Effector memory CD8-positive, alpha-beta T cell (primary cell): Measurements from ENCODE around the gene ZBTB42.

Experiments used
- ATAC-seq: fragments of 150-1000 bp; cut with Tn5 transposase; replicated peaks from 2 replicates; pipeline ENCODE4 v1.10.0; 2021; ENCODE audit warnings: mild to moderate bottlenecking, moderate library complexity
- DNase-seq, 3 experiments: peaks; one replicate each; pipeline ENCODE4 v3.0.0; 2021
- H3K27ac Mint-ChIP-seq, 2 donors: one replicate each; pipeline ENCODE4 v1.8.0; 2022; ENCODE audit warnings: mild to moderate bottlenecking in 2 of 2, mixed read lengths in 2 of 2, moderate library complexity in 2 of 2
- H3K27me3 Mint-ChIP-seq, 2 donors: one replicate each; pipeline ENCODE4 v1.8.0; 2022; ENCODE audit warnings: mixed read lengths in 2 of 2
- H3K36me3 Mint-ChIP-seq: one replicate; pipeline ENCODE4 v1.8.0; 2022; ENCODE audit warnings: mild to moderate bottlenecking, moderate library complexity, mixed read lengths; ENCODE audit not compliant: insufficient read depth
- H3K4me1 Mint-ChIP-seq, 2 donors: one replicate each; pipeline ENCODE4 v1.8.0; 2022; ENCODE audit warnings: low read depth in 2 of 2, mixed read lengths in 2 of 2
- H3K4me3 Mint-ChIP-seq, 2 donors: one replicate each; pipeline ENCODE4 v1.8.0; 2022; ENCODE audit warnings: mild to moderate bottlenecking in 2 of 2, mixed read lengths in 2 of 2, moderate library complexity in 2 of 2
- H3K9me3 Mint-ChIP-seq, 2 donors: one replicate each; pipeline ENCODE4 v1.8.0; 2022; ENCODE audit warnings: mixed read lengths in 2 of 2

Gene ZBTB42

DNA sequence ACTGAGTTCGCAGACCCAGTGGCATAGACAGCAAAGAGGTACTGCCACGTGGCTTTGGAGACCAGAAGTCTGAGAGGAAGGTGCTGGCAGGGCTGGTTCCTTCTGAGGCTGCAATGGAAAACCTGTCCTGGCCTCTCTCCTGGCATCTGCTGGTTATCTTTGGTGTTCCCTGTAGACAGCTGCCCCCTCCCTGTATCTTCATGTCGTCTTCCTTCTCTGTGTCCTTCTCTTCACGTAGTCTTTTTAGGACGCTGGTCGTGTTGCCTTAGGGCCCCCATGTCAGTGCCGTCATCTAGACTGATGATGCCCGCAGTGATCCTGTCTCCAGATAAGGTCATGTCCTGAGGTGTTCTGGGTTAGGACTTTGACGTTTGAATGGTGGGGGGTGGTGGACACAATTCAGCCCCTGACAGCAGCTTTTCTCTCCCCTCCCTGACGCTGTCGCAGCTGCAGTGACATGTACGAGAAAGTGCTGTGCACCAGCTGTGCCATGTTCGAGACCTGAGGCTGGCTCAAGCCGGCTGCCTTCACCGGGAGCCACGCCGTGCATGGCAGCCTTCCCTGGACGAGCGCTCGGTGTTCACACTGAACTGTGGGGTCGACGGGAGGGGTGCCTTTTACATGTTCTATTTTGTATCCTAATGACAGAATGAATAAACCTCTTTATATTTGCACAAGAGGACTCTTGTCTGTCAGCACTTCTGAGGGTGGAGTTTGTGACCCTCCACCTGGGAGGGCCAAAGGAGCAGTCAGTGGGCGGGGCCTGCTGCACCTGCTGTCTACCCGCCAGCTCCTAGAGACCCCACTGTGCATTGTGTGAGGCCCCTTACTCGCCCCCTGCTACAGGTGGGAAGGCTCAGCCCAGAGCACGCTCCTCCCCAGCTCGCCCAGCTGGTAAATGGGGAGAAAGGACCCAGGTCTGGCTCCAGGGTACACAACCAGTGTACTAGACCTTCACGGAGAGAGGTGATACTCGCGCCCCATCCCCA is 41.6 kb upstream of the ZBTB42 start:
- no peak overlapping the region for H3K4me3 Mint-ChIP-seq
- H3K36me3 Mint-ChIP-seq: peaks cover 47% of the 10 kb centered on the region
- no peaks in the 10 kb centered on the region for H3K27me3 Mint-ChIP-seq
- peak overlapping the region in 1 of 2 donors; percentile 67 for H3K27ac Mint-ChIP-seq
- peaks cover 14 to 26% of the 10 kb centered on the region in 2 donors for H3K4me1 Mint-ChIP-seq
- DNase-seq (no peak), ATAC-seq (no peak)
- H3K9me3 Mint-ChIP-seq: no peaks in the 10 kb centered on the region

DNA sequence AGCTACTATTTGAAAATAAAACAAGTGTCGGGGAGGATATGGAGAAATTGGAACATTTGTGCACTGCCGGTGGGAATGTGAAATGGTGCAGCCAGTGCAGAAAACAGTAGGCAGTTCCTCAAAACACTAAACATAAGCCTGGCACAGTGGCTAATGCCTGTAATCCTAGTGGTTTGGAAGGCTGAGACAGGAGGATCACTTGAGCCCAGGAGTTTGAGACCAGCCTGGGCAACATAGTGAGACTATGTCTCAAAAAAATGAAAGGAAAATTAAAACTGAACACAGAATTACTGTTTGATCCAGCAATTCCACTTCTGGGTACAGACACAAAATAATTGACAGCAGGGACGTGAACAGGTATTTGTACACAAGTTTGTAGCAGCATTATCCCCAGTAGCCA is 35.4 kb upstream of the ZBTB42 start:
- Mint-ChIP-seq H3K4me1 (peaks cover 5 to 7% of the 10 kb centered on the region in 2 donors), H3K27ac (no peak overlapping the region), H3K9me3 (no peaks in the 10 kb centered on the region), H3K36me3 (peaks cover 32% of the 10 kb centered on the region), H3K27me3 (no peaks in the 10 kb centered on the region), H3K4me3 (no peak overlapping the region)
- no peak for DNase-seq
- ATAC-seq: no peak

DNA sequence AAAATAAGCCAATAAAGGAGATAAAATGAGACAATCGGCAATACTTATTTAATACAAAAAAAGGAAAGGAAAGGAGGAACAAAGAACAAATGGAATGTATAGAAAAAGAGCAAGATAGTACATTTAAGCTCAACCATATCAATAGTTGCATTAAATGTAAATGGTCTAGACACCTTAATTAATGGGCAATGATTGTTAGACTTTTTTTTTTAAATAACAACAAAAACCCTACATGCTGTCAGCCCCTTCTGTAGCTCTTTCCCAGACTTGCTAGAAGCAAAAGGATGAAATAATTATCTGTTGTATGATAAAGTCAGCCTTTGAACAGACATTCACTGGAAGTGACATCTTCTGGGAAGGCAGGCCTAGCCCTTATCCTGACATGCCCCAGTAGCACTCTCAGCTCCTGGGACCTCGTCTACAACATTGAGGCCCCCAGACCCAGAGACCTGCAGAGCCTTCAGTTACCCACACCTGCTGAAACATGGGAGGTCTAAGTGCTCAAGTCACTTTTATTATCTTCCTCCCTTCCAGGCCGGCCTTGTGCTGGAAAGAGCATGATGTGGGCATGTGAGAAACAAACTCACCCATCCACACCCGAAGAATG is 34.5 kb upstream of the ZBTB42 start:
- Mint-ChIP-seq H3K27ac (peak overlapping the region in 1 of 2 donors; percentile 30), H3K4me3 (no peak overlapping the region), H3K4me1 (peaks cover 4 to 7% of the 10 kb centered on the region in 2 donors), H3K9me3 (no peaks in the 10 kb centered on the region), H3K27me3 (no peaks in the 10 kb centered on the region), H3K36me3 (peaks cover 32% of the 10 kb centered on the region)
- ATAC-seq (no peak), DNase-seq (no peak)

DNA sequence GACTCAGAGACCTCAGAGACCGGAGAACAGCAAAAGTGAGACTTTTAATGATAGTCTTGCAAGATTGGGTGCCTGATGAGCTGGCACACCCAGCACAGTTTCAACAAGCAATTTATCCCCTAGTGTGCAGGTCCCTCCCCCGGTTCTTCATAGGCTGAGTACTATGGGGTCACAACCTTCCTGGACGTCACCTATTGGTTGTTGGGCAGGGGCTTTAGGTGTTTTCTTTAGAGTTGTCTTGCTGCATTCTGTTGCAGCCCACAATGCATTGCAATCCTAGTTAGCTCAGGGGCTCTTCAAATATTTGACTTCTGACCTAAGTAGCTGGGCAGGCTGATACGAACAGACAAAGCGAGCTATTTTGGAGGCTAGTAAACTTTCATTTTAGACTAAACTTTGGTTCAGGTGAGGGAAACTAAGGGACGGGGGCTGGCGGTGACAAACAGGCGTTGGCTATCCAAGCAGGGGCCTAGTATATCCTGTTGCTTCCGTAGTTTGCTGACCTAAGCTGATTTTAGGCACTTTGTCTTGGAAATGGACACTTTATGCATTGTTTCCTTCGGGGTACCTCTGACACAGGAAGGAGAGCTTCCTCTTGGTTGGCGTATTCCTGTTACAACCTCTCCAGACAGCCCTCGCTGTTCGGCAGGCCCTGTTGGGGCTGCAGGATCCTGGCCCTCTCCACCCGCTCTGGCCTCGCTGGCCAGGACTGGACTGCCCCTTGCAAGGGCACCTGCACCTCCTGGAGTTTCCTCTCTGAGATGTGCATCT is 33.9 kb upstream of the ZBTB42 start:
- H3K9me3 Mint-ChIP-seq: no peaks in the 10 kb centered on the region
- ATAC-seq (no peak), DNase-seq (no peak)
- peaks cover 4 to 7% of the 10 kb centered on the region in 2 donors for H3K4me1 Mint-ChIP-seq
- no peak overlapping the region for H3K27ac Mint-ChIP-seq
- no peaks in the 10 kb centered on the region for H3K27me3 Mint-ChIP-seq
- peaks cover 30% of the 10 kb centered on the region for H3K36me3 Mint-ChIP-seq
- H3K4me3 Mint-ChIP-seq: no peak overlapping the region

DNA sequence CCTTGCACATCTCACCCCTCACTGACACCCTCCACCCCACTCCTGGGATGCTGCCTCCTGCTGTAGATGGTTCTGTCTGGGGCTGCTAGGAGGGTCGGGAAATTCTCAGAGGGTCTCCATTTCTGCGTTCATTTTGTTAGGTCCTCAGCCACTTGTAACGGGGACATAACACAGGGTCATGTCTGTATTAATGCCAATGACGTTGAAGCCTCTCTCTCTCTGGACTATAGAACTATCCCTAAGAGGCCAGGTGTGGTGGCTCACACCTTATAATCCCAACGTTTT is 33.3 kb upstream of the ZBTB42 start:
- Mint-ChIP-seq H3K36me3 (peaks cover 28% of the 10 kb centered on the region), H3K27ac (no peak overlapping the region), H3K4me1 (peaks cover 3 to 4% of the 10 kb centered on the region in 2 donors), H3K4me3 (no peak overlapping the region), H3K27me3 (no peaks in the 10 kb centered on the region), H3K9me3 (no peaks in the 10 kb centered on the region)
- ATAC-seq: no peak
- no peak for DNase-seq

DNA sequence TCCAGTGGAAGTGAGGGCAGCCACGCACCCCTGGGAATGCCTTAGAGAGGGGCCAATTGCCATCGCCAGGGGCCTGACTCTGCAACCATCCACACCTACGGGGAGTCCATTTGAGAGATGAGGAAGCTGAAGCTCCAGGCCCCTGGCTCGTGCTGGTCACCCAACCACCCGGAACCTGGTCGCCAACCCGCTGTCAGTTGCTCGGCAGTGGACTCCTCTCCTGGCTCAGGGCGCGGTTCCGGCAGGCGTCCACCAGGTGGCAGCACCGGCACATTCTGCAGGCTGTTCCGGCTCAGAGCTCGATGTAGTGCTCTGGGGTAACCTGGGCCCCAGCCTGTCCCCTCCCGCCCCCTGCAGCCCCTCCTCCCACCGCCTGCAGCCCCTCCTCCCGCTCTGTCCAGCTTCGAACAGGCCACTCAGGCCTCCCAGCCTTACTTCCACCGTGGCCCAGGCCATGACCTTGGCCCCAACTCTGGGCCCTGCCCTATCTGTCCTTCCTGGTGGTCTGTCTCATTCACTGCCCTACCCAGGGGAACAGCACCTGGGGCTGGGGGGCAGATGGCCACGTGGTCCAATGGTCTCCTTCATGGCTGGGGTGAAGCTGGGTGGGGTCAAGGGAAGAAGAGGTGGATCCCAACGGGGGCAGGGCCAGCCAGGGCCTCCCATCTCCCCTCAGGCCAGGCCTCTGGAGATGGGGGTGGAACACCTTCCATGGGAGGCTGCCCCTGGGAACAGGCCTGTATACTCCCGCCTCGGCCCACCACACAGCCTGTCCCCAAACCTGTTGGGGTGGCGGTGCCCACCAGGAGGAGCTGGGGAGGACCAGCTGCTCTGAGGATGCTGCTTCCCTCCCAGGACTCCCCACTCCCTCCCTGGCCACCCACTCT is 32.2 kb upstream of the ZBTB42 start:
- ATAC-seq: peak; percentile 98
- DNase-seq: peak; percentile 93 to 95 (median 93)
- Mint-ChIP-seq H3K4me3 (no peak overlapping the region), H3K27me3 (no peaks in the 10 kb centered on the region), H3K4me1 (peaks cover 3 to 4% of the 10 kb centered on the region in 2 donors), H3K27ac (no peak overlapping the region), H3K9me3 (no peaks in the 10 kb centered on the region), H3K36me3 (peaks cover 31% of the 10 kb centered on the region)

DNA sequence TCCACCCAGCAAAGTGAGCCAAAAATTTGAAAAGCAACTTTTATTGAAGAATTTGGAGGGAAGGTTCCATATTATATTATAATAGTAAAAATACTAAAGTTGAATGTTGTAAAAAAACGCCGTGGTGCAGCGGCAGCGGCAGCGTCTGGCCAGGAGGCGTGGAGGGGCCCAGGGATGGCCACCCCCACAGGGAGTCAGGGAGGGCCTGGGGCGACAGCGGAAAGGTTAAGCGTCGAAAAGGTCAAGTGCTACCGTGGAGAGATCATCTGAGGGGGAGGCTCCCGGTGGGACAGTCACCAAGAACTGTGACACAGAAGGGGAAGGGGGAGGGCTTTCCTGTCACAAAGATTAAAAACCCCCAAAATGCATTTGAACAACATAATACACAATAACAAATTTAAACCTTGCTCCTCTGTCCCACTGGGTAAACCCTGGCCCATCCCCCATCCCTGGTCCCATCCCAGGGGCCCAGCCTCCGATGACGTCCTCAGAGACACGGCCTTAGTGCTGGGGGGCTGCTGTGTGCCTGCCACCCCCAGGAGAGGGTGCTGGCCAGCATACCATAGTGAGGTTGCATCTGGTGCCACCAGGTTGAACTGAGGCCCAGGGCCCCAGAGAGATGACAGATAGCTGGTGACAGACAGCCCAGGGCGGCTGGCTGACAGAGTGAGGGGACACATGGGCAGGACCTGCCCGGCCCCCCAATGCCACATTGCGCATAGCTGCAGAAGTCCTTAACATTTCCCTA is 31.4 kb upstream of the ZBTB42 start:
- Mint-ChIP-seq H3K27ac (no peak overlapping the region), H3K4me3 (no peak overlapping the region), H3K9me3 (no peaks in the 10 kb centered on the region), H3K27me3 (no peaks in the 10 kb centered on the region), H3K36me3 (peaks cover 31% of the 10 kb centered on the region), H3K4me1 (peaks cover 3 to 4% of the 10 kb centered on the region in 2 donors)
- no peak for ATAC-seq
- DNase-seq: no peak

DNA sequence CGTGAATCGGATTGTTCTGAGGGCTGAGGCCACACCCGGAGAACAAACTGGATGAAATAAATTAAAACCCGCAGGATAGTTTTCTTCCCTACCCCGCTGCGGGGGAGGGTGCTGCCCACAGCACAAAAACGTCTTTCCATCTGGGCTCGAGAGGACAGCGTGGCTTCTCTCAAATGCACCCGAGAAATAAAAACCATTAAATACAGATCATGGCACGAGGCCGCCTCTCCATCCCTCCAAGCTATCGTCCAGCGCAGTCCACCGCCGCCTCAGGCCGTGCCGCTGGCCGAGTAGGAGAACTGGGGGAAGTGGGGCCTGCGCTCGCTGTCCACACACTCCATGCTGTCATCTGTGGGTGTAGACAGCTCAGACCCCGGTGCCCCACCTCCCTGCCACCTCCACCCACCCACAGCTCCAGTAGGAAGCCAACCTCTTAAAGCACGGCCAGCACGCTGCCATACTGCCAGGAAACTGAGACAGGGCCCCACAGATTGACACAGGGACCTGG is 30.8 kb upstream of the ZBTB42 start:
- no peaks in the 10 kb centered on the region for H3K27me3 Mint-ChIP-seq
- H3K27ac Mint-ChIP-seq: no peak overlapping the region
- peaks cover 34% of the 10 kb centered on the region for H3K36me3 Mint-ChIP-seq
- no peak for DNase-seq
- H3K9me3 Mint-ChIP-seq: no peaks in the 10 kb centered on the region
- no peak for ATAC-seq
- peaks cover 3 to 4% of the 10 kb centered on the region in 2 donors for H3K4me1 Mint-ChIP-seq
- H3K4me3 Mint-ChIP-seq: no peak overlapping the region

DNA sequence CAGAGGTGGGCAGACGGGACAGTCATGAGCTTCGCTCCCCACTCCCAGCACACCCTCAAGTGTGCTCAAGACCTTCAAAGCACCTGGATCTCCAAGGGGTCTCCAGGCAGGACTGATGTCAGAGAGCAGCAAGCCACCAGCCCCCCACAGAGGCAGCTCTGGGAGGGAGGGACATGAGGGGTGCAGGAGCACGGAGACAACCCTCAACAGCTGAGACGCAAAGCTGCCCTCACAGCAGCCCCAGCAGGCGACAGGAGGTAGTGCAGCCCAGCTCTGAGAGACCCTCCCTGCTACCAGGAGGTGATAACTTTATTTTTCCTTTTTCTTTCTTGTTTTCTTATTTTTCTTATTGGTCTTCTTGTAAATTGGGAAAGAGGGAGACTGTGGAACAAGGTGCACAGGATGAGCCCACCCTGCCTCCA is 30.0 kb upstream of the ZBTB42 start:
- H3K27me3 Mint-ChIP-seq: no peaks in the 10 kb centered on the region
- no peak for DNase-seq

DNA sequence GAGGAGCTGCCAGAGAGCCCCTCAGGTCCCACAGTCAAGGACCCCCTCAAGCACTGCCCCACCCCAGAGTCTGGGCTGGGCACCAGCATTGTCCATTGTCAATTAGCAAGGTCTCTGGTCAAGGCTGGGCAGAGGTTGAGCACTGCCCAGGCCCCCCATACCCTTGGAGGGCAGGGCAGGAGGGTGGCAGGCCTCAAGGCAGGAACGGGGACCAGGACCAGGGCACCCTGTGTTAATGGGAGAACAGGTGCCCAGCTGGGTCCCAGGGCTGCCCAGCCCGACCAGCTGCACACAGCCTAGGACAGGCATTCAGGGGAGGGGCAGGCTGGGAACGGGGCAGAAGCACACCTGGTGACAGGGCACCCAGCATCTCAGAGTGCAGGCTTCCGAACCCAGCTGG is 29.5 kb upstream of the ZBTB42 start:
- H3K4me3 Mint-ChIP-seq: no peak overlapping the region
- peaks cover 3 to 4% of the 10 kb centered on the region in 2 donors for H3K4me1 Mint-ChIP-seq
- peak overlapping the region in 1 of 2 donors; percentile 81 for H3K27ac Mint-ChIP-seq
- peaks cover 39% of the 10 kb centered on the region for H3K36me3 Mint-ChIP-seq
- no peaks in the 10 kb centered on the region for H3K9me3 Mint-ChIP-seq
- no peak for DNase-seq
- no peaks in the 10 kb centered on the region for H3K27me3 Mint-ChIP-seq
- ATAC-seq: no peak

More for the DNA sequence above, 30.0 kb upstream of the ZBTB42 start:
- peak overlapping the region in 1 of 2 donors; percentile 81 for H3K27ac Mint-ChIP-seq
- peaks cover 3 to 4% of the 10 kb centered on the region in 2 donors for H3K4me1 Mint-ChIP-seq
- H3K4me3 Mint-ChIP-seq: no peak overlapping the region
- no peak for ATAC-seq
- H3K9me3 Mint-ChIP-seq: no peaks in the 10 kb centered on the region
- peaks cover 34% of the 10 kb centered on the region for H3K36me3 Mint-ChIP-seq

DNA sequence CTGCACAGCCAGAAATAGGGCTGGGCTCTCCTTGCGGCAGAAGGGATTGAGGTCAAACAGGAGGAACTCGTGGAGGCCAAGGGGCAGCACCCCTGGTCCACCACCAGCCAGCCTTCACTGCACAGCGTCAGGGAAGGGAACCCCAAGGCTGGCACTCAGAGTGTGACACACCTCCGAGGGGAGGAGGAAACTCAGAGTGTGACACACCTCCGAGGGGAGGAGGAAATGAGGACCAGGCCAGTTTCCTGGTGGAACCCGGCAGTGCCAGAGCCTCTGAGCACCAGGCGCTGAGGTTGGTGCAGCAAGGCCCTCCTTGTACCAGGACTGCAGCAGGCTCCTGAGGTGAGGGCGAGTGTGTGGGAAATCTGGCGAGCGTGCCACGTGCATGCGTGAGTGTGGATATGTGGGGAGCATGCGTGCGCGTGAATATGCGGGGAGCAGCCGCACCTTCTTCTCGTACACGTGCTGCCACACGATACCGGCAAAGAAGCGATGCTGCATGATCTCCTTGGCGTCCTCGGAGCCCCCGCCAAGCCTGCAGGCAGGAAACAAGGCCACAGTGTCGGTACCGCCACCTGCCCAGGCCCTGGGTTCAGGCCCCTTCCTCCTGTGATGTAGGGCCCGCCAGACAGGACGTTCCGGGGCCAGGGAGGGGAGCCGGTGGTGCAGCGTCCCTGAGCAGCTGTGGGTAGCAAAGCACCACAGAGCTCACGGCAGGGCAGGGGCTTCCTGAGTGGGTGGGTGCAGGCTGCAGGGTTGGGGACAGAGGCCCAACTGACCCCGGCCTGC is 28.8 kb upstream of the ZBTB42 start:
- H3K27ac Mint-ChIP-seq: peak overlapping the region in 1 of 2 donors; percentile 81
- H3K36me3 Mint-ChIP-seq: peaks cover 41% of the 10 kb centered on the region
- peaks cover 3 to 4% of the 10 kb centered on the region in 2 donors for H3K4me1 Mint-ChIP-seq
- no peak for DNase-seq
- no peak for ATAC-seq
- H3K9me3 Mint-ChIP-seq: no peaks in the 10 kb centered on the region
- no peak overlapping the region for H3K4me3 Mint-ChIP-seq
- H3K27me3 Mint-ChIP-seq: no peaks in the 10 kb centered on the region
